ENCODE measurements around the gene CD300H.

GRCh38 chr17:74563358-74563757 is 4.0 kb downstream of the CD300H start:
- TF ChIP-seq FOXP2 (optimal IDR thresholded peaks at IDR 0.05; ENCODE audit: control extremely low read depth, extremely low read length, insufficient read depth) (no peak), POLR2AphosphoS5 (IDR thresholded peaks at IDR 0.05; ENCODE audit: borderline replicate concordance, low read depth, low read length) (no peak)
